A673 (cell line): ENCODE results near the gene CCDC15. TPM values are rescaled to one million over a fixed set of nuclear protein-coding genes. Genes with fewer than 3 reads are reported as not detected.

Experiments used
- BruUV-seq: library from RNA; stranded (reverse); fragments of 400-500 nt; replicated peaks from 2 replicates; lab custom pipeline; 2021; lab: Mats Ljungman, UMichigan
- CTCF ChIA-PET: fragments of 300-600 bp; sonication (Branson Sonifier 250); formaldehyde crosslinking; loops from one replicate; lab custom pipeline; 2022; ENCODE audit warnings: antibody characterized with exemption; lab: Charles Lee
- POLR2A ChIA-PET: fragments of 300-600 bp; sonication (Branson Sonifier 250); formaldehyde crosslinking; loops from one replicate; lab custom pipeline; 2022; ENCODE audit warnings: antibody characterized with exemption; ENCODE audit not compliant: low non-redundant PET; lab: Charles Lee
- DNase-seq: peaks from one replicate; pipeline ENCODE4 v3.0.0-alpha.2; 2015; ENCODE audit warnings: low spot score
- H3K27ac ChIP-seq: fragments of 200-600 bp; sonication (generic); 2 replicates; pipeline ENCODE4 v1.5.1; 2016; ENCODE audit warnings: mixed run types, low read depth, mild to moderate bottlenecking, mixed read lengths, antibody characterized with exemption, low read length; ENCODE audit not compliant: poor library complexity, severe bottlenecking
- H3K27me3 ChIP-seq: fragments of 200-600 bp; sonication (generic); replicated peaks from 2 replicates; pipeline ENCODE4 v1.6.1; 2017; ENCODE audit warnings: mixed run types, low read depth, mild to moderate bottlenecking, mixed read lengths, antibody characterized with exemption, low read length; ENCODE audit not compliant: insufficient read depth, poor library complexity
- H3K36me3 ChIP-seq: fragments of 200-600 bp; sonication (generic); 2 replicates; pipeline ENCODE4 v1.6.1; 2016; ENCODE audit warnings: mixed run types, mild to moderate bottlenecking, mixed read lengths, antibody characterized with exemption, low read length; ENCODE audit not compliant: insufficient read depth, poor library complexity, severe bottlenecking
- H3K4me1 ChIP-seq: fragments of 200-600 bp; sonication (generic); 2 replicates; pipeline ENCODE4 v1.6.1; 2017; ENCODE audit warnings: mixed run types, mild to moderate bottlenecking, mixed read lengths, antibody characterized with exemption, low read length; ENCODE audit not compliant: insufficient read depth, poor library complexity, severe bottlenecking
- H3K4me3 ChIP-seq: fragments of 200-600 bp; sonication (generic); 2 replicates; pipeline ENCODE4 v1.5.1; 2016; ENCODE audit warnings: low read depth, mixed run types, mild to moderate bottlenecking, mixed read lengths, low read length; ENCODE audit not compliant: poor library complexity, severe bottlenecking
- H3K9me3 ChIP-seq: fragments of 200-600 bp; sonication (generic); 2 replicates; pipeline ENCODE4 v1.6.1; 2016; ENCODE audit warnings: mixed run types, low read depth, mild to moderate bottlenecking, mixed read lengths, antibody characterized with exemption, low read length; ENCODE audit not compliant: poor library complexity, severe bottlenecking
- EZH2 ChIP-seq: fragments of 200-600 bp; sonication (generic); IDR thresholded peaks from 2 replicates; pipeline ENCODE4 v1.6.1; 2017; ENCODE audit warnings: borderline replicate concordance, low read depth, mild to moderate bottlenecking, mixed read lengths, antibody characterized with exemption, low read length; ENCODE audit not compliant: poor library complexity, severe bottlenecking
- intact Hi-C: fragments of 100-400 bp; cut with micrococcal nuclease; formaldehyde crosslinking; loops from one replicate; pipeline ENCODE4 v1.10.0; 2022; ENCODE audit not compliant: unreplicated experiment
- total RNA-seq: library from RNA; stranded (reverse); gene quantifications from 2 replicates; pipeline ENCODE4 v1.2.3, GENCODE V29; 2021
- TF ChIP-seq, protein P1 (sequence below): fragments of 300-800, 200-600 bp; sonication (generic); conservative IDR thresholded peaks from 2 replicates; pipeline ENCODE4 v1.5.1; 2017; ENCODE audit warnings: low read depth, mild to moderate bottlenecking, antibody characterized with exemption, low read length, moderate library complexity, mixed read lengths

CCDC15 gene
- total RNA-seq, 1 experiment from 2014 or later: 5.4 TPM

DNA sequence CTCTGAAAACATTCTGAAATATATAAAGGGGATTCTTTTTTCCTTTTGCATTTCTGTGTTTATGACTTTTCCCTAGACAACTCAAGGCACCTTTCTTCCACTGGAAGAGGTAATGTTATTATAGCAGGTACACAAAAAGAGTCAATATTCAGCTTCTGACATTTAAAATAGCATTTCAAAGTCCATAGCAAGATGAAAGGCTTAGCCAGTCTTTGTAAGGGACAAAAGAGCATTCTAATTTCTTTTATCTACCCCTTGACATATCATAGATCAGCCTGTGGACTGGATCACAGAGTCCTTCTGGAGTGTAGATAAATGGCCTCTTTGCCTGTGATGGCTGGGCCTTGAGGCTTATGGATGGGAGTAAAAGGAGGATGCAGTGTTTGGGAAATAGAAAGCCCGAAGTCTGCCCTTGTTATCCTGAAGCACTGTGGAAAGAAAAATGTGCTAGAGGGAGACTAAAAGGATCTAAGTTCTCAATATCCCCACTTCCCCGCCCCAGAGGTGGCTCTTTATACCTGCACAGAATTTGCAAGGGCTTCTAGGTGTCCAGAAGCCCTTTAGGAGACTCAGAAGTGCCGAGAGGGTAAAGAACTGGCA is 16.6 kb upstream of the CCDC15 start:
- Histone ChIP-seq H3K4me1 (no peaks in the 10 kb centered on the region), H3K27me3 (peaks cover 23% of the 10 kb centered on the region), H3K9me3 (no peaks in the 10 kb centered on the region), H3K27ac (no peak overlapping the region), H3K36me3 (no peaks in the 10 kb centered on the region), H3K4me3 (no peak overlapping the region)
- no TSS peak for BruUV-seq
- POLR2A ChIA-PET: no interaction called here
- no peak for DNase-seq
- intact Hi-C loops: no loop called here
- CTCF ChIA-PET: interaction anchor here (0.5 kb wide), 1 partner anchor 556 kb away, joined by 3 read pairs; no protein-coding TSS in a partner anchor
- TF ChIP-seq, protein P1, sequence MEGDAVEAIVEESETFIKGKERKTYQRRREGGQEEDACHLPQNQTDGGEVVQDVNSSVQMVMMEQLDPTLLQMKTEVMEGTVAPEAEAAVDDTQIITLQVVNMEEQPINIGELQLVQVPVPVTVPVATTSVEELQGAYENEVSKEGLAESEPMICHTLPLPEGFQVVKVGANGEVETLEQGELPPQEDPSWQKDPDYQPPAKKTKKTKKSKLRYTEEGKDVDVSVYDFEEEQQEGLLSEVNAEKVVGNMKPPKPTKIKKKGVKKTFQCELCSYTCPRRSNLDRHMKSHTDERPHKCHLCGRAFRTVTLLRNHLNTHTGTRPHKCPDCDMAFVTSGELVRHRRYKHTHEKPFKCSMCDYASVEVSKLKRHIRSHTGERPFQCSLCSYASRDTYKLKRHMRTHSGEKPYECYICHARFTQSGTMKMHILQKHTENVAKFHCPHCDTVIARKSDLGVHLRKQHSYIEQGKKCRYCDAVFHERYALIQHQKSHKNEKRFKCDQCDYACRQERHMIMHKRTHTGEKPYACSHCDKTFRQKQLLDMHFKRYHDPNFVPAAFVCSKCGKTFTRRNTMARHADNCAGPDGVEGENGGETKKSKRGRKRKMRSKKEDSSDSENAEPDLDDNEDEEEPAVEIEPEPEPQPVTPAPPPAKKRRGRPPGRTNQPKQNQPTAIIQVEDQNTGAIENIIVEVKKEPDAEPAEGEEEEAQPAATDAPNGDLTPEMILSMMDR: no peak
- no peak for TF ChIP-seq EZH2

- ChIA-PET CTCF (no interaction called here), POLR2A (no interaction called here)
- Histone ChIP-seq H3K4me3 (no peak overlapping the region), H3K4me1 (no peaks in the 10 kb centered on the region), H3K27me3 (peaks cover 23% of the 10 kb centered on the region), H3K9me3 (no peaks in the 10 kb centered on the region), H3K27ac (no peak overlapping the region), H3K36me3 (no peaks in the 10 kb centered on the region)
- no TSS peak for BruUV-seq
- intact Hi-C loops: no loop called here
- DNase-seq: no peak
- TF ChIP-seq, protein P1: no peak
- no peak for TF ChIP-seq EZH2
Observed at GRCh38 chr11:124938206-124938765, 15.7 kb upstream of the CCDC15 start.

DNA sequence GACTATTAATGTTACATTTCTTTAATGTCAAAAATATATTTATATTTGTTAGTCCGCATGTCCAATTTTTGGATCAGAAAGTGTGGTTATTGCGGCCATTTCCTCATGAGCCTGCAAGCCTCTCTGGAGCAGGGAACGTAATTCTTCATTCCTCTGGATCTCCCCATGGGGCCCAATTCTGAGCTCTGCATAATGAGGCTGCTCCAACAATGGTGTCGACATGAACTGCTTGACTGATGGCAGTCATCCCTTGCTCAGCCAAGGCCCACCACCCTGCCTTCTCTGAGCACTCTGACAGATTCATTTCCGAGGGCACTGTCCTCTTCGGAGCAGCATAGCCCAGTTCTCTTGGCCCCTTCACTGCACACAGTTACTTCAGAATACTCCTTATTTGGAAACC is 15.0 kb upstream of the CCDC15 start:
- ChIA-PET CTCF (interaction anchor here (0.7 kb wide), 1 partner anchor 877 kb away, joined by 5 read pairs; no protein-coding TSS in a partner anchor), POLR2A (no interaction called here)
- TF ChIP-seq, protein P1: no peak
- no peak for TF ChIP-seq EZH2
- H3K4me3 ChIP-seq: no peak overlapping the region
- no TSS peak for BruUV-seq
- H3K9me3 ChIP-seq: no peaks in the 10 kb centered on the region
- no peaks in the 10 kb centered on the region for H3K36me3 ChIP-seq
- no peaks in the 10 kb centered on the region for H3K4me1 ChIP-seq
- intact Hi-C loops: no loop called here
- peaks cover 23% of the 10 kb centered on the region for H3K27me3 ChIP-seq
- DNase-seq: no peak
- no peak overlapping the region for H3K27ac ChIP-seq
